GM12873 (cell line): Measurements from ENCODE around the gene PCED1A.

Source experiments
- TF ChIP-seq, protein P1 (sequence below): IDR thresholded peaks from 2 replicates; pipeline ENCODE4 v1.5.1; 2012; ENCODE audit warnings: low read depth, mild to moderate bottlenecking, moderate library complexity, low read length, control low read depth; ENCODE audit not compliant: insufficient read depth; ENCODE audit errors: missing control alignments

Gene PCED1A, protein sequence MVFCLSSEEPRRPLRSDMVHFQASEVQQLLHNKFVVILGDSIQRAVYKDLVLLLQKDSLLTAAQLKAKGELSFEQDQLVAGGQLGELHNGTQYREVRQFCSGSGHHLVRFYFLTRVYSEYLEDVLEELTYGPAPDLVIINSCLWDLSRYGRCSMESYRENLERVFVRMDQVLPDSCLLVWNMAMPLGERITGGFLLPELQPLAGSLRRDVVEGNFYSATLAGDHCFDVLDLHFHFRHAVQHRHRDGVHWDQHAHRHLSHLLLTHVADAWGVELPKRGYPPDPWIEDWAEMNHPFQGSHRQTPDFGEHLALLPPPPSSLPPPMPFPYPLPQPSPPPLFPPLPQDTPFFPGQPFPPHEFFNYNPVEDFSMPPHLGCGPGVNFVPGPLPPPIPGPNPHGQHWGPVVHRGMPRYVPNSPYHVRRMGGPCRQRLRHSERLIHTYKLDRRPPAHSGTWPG

DNA sequence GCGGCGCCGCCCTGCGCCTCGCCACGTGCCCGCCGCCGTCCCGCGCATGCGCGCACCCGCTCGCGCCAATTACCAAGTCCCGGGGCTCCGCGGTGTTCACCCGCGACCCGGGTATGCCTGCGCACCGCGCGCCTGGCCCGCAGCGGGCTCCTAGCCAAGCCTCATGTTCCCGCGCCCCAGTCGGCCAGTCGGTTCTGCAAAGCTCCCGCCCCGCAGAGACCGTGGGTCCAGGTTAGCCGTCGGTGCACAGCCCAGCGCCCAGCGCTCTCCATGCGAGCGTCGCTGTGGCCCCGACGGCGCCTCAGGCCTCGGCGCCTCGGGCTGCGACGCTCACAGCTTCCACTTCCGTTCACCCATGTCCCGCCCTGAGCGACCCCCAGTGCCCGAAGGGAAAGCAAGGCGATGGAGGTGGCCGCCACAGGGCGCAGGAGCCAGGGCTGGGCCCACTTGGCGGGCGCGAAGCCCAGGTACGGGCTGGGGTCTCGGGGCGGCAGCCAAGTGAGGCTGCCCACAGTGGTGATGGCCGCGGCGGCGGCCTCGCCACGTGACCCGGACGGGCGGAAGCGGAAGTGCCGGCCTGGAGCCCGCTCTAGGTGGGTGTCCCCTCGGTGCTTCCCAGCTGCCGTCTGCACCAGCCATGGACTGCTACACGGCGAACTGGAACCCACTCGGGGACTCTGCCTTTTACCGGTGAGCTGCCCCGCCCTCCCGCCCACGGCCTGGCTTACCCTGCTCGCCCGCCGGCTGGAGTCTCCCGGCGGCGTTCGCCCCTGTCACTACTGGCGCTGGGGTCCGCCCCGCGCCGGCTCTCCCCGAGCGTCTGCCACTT lies at the start of gene PCED1A, which contains the start of gene VPS16:
TSS of gene PCED1A (minus strand) at position 518 of the 829 bp plus-strand sequence. CDS start 743 bp downstream, outside the sequence.
TSS of gene VPS16 (plus strand) at position 608 of the 829 bp plus-strand sequence. CDS start at position 638, 30 bp downstream.
- TF ChIP-seq, protein P1, sequence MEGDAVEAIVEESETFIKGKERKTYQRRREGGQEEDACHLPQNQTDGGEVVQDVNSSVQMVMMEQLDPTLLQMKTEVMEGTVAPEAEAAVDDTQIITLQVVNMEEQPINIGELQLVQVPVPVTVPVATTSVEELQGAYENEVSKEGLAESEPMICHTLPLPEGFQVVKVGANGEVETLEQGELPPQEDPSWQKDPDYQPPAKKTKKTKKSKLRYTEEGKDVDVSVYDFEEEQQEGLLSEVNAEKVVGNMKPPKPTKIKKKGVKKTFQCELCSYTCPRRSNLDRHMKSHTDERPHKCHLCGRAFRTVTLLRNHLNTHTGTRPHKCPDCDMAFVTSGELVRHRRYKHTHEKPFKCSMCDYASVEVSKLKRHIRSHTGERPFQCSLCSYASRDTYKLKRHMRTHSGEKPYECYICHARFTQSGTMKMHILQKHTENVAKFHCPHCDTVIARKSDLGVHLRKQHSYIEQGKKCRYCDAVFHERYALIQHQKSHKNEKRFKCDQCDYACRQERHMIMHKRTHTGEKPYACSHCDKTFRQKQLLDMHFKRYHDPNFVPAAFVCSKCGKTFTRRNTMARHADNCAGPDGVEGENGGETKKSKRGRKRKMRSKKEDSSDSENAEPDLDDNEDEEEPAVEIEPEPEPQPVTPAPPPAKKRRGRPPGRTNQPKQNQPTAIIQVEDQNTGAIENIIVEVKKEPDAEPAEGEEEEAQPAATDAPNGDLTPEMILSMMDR, result no peak

DNA sequence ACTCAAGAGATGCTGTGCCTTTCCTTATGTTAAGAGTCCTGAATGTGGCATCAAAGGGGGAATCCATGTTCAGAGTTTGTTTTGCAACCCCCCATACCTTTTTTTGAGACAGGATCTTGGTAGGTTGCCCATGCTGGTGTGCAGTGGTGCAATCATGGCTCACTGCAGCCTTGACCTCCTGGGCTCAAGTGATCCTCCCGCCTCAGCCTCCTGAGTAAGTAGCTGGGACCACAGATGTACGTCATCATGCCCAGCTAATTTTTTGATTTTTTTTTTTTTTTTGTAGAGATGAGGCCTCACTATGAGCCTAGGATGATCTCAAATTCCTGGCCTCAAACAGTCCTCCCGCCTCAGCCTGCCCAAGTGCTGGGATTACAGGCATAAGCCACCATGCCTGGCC lies 49.3 kb upstream of the PCED1A start:
- TF ChIP-seq, protein P1, result no peak

DNA sequence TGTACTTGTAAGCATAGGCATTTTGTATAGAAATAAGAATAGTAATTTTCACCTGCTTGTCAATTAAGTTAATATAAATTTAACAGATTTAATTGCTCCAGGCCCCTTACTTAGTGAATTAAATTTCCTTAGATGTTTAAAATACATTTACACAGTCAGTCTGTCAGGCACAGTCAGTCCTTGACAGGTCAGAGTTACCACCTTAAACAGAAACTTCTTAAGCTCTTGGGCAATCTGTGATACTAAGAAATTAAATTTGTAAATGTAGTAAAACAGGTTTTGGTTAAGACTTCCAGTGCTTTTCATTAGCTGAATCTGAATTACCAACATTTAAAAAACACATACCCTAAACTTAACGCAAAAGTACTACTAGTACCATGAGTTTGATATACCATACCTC lies 48.8 kb upstream of the PCED1A start:
- TF ChIP-seq, protein P1, result no peak

DNA sequence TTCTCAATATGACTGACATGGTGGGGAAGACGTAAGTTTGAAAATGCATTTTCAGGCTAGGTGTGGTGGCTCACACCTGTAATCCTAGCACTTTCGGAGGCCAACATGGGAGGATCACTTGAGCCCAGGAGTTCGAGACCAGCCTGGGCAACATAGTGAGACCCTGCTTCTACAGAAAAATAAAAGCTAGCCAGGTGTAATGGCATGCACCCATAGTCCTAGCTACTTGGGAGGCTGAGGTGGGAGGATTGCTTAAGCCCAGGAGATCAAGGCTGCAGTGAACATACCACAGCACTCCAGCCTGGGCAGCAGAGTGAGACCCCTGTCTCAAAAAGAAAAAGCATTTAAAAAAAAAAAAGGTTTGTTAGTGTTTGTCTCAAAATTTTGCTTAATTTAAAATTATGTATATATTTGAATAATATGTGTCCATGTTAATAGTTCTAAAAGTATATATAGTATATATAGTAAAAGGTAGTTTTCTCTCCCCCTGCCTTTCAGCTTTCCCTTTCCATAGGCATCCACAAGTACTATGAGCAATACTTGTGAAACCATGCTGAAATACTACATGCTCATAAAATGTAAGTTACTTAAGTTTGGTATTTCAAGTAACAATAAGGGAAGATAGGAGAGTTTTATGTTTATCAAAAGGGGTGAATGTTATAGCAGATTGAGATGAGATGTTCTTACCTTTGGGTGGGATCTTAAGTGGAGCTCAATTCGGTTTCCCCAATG lies 47.9 kb upstream of the PCED1A start:
- TF ChIP-seq, protein P1, result no peak

DNA sequence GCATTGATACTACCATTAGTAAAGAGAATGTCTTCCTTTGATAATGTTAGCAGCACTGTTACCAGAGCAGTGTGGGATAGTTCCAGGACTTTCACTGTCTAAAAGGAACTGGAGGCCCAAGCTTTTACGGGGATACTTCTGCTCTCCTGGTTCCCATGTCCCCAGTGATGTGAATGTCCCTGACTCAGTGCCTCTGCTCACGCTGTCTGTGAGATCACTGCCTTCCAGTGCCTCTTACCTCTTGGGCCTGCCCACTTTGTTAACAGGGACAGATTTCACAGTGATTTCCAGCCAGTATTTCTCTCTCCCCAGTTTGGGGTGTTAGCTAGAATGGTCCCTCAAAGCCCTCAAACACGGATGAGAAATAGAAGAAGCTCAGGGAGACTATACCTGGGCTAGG lies 47.3 kb upstream of the PCED1A start:
- TF ChIP-seq, protein P1, result no peak

DNA sequence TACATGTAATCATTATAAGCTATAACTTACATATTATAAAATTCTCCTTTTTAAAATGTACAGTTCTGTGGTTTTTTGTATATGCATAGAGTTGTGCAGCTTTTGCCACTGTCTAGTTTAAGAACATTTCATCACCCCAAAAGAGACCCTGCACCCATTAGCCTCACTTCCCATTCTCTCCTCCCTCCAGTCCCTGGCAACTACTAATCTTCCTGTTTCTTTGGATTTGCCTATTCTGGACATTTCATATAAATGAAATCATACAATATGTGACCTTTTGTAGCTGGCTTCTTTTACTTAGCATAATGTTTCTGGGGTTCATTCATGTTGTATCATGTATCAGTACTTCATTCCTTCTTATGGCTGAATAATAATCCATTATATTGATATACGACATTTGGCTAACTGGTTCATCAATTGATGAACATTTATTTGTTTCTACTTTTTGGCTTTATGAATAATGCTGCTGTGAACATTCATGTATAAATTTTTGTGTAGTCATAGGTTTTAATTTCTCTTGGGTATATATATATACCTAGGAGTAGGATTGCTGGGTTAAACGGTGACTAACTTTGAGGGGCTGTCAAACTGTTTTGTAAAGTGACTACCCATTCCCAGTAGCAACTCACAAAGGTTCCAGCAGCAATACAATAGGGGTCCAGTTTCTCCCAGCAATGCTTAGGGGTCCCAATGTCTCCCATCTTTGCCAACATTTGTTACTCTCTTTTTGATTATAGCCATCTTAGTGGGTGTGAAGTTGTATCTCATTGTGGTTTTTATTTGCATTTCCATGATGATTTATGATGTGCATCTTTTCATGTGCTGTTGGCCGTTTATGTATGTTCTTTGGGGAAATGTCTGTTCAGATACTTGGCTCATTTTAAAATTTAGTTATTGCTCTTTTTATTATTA lies 43.5 kb upstream of the PCED1A start:
- TF ChIP-seq, protein P1, result no peak
